Activated CD4-positive, alpha-beta T cell treated with anti-CD3 and anti-CD28 coated beads, Interleukin-2, amount 50 U/mL, for 1 hour (primary cell): Measurements from ENCODE around the gene CUL4A.
"Not testable (repeated sequence)": the region's sequence is repeated elsewhere in the genome, so short reads cannot be mapped to it uniquely, and the experiment has no call there.

Experiments
- DNase-seq: peaks from one replicate; pipeline ENCODE4 v3.0.0-alpha.2; 2020

The CUL4A gene

DNA sequence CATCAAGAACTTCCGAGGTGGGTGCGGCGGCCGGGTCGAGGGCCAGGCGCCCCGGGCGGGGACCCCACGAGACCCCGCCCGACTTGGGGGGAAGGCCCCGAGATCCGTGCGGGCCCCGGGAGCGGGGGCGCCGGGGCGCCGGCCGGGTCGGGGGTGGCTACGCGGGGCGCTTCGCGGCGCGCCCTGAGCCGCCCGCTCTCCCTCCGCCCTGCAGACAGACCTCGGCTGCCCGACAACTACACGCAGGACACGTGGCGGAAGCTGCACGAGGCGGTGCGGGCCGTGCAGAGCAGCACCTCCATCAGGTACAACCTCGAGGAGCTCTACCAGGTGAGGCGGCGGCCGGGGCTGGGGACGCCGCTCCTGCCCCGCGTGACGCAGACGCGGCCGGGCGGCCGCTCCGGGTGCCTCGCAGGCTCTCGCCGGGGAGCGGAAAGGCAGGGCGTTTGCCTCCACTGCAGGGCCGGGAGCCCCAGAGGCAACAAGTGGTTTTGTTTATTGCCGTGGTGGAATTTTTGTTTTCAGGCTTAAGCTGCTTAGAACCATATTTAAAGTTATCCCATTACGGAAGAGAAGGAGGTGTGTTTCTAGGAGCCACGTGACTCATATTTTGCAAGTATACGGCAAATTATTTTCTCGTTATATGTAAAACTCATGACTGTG, 477 bp downstream of the CUL4A start:
- DNase-seq = peak; percentile 73

GRCh38 chr13:113210833-113211232, 1.4 kb downstream of the CUL4A start:
- no peak for DNase-seq

- no peak for DNase-seq
Observed at GRCh38 chr13:113211774-113212173, 2.4 kb downstream of the CUL4A start.

DNA sequence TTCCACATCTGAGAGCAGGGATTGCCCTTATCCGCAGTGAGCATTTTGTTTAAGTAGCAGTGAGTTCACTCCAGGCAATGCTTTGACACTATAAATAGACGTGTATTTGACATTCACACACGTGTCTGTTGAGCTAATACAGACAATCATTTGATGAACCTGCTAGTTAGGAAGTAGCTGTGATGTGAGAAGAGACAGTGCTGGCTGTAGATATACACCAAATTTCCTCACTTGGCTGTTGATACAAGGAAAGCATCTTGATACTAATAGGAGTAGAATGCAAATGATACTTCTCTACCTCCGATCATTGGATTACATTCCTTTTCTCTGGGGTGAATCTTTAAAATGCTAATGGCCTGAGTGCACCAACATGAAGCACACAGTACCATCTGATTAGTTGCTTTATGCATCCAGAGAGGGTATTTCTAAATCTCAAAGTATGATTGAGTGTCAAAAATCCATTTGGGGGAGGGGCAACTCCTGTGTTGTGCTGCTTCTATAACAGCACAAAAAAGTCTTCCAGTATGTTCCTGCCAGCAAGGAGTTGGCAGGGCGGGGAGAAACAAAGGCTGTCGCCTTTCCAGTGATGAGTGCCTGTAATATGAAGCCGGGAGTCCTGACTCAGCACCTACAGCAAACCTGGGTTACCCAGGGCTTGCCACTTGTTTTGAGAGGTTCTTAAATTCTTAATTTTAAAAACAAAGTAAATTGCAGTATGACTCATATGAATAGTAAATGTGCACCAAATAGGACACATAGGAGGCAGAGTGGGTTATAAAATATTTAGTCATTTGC, 7.0 kb downstream of the CUL4A start:
- DNase-seq = no peak

- DNase-seq = no peak
Observed at GRCh38 chr13:113218586-113218985, 9.2 kb downstream of the CUL4A start.

GRCh38 chr13:113219256-113219940, 10.0 kb downstream of the CUL4A start:
- DNase-seq = no peak

GRCh38 chr13:113220141-113220598, 10.8 kb downstream of the CUL4A start:
- DNase-seq = no peak

DNA sequence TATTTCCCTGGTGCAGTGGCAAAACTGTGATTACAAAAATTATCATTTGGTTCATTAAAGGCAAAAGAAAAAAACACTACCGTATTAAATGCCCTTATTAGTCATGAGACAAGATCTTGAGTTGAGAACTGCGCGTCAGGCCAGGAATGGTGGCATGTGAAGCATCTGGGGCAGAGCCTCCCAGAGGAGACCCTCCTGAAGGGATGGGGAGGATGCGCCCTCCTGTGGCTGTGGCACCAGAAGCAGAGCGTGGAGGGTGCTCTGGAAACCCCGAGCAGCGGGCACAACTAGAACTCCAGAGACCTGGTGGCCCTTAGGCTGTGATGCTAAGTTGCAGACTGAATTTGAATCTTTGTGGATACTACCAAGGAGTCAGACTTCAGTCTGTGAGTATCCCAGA, 11.5 kb downstream of the CUL4A start:
- DNase-seq = peak; percentile 19

DNA sequence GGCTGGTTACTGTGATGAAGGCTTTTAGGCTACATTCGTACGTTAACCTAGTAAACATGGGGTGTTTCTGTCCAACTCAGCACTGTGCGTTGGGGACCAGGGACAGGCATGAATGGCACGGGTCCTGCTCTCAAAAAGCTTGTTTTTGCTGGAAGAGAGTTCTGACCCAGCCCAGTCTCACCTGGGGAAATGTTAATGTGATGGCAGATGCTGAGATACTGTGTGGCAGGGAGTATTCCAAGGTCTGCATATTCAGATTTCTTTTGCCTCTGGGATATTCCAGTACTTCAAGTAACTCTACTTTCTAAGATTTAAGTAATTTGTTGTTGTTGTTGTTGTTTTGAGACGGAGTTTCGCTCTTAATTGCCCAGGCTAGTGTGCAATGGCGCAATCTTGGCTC, 13.7 kb downstream of the CUL4A start:
- no peak for DNase-seq

DNA sequence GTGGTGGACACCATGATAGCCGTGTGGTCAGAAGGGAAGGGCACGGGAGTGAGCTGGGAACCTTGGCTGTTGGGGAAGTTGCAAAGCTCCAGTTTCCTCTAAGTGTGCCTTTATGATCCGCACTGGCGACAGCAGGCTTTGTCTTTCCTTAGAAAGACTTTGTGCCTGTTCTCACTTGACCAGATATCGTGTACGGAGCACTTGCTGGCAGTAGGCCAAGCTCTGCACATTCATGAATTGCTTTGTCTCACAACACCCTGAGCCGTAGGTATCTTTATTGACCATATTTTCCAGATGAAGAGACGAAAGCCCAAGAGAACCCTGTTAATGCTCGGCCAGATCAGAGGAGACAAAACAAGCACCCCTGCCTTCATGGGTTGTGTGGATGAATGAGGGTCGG, 15.1 kb downstream of the CUL4A start:
- no peak for DNase-seq

- no peak for DNase-seq
Observed at GRCh38 chr13:113225515-113225914, 16.1 kb downstream of the CUL4A start.

DNA sequence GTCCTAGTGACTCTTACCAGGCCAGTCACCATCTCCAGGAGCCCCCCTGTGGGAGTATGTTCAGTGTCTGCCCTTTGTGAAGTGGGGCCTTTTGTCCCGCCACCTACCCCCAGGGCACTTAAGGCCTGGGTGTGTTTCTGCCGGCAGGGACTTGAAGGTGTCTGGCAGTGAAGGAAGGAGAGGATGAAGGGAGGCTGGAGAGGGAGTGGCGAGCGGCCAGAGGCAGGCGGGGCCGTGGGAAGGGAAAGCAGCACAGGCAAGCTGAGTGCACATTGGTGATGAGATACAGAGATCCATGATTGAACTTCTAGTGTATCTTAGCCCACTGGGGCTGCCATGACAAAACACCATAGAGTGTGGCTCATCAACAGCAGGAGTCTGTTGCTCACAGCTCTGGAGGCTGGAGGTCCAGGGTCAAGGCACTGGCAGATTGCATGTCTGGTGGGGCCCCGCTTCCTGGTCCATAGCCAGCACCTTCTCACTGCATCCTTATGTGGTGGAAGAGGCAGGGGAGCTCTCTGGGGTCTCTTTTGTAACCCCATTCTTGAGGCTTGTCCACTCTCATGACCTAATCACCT, 17.5 kb downstream of the CUL4A start:
- DNase-seq = no peak

- DNase-seq = no peak
Observed at GRCh38 chr13:113229161-113229560, 19.7 kb downstream of the CUL4A start.

- no peak for DNase-seq
Observed at GRCh38 chr13:113229791-113230190, 20.4 kb downstream of the CUL4A start.

DNA sequence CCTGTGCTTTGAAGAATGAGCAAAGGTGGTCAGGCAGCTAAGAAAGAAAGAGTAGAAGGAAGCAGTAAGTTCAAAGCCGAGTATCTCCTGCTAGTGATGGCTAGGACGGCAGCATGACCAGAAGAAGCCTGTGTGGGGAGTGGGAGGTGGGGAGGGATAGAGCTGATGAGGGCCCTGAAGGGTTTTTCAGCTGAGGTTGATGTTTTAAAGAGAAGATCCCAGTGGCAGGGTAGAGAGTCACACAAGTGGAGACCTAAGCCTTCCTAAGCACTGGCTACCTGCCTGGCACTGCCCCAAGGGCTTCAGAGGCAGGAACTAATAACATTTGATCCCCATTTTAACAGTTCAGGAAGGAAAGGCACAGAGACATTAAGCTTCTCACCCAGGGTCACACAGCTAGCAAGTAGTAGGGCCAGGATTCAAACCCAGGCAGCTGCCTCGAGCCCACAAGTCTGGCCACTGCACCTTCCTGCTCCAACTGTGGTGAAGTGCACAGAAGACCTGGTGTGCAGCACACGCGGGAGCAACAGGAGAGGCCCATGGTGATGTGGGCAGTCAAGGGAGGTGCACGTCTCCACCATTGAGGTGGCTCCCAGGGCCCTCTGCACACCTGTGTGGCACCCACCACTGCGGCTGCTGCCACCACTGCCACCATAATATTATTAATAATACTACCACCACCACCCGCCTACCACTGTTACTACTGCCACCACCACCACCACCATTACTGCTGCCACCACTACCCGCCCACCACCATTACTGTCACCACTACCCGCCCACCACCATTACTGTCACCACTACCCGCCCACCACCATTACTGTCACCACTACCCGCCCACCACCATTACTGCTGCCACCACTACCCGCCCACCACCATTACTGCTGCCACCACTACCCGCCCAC, 22.1 kb downstream of the CUL4A start:
- DNase-seq = no peak

- DNase-seq = no peak
Observed at GRCh38 chr13:113232208-113233003, 23.0 kb downstream of the CUL4A start.

DNA sequence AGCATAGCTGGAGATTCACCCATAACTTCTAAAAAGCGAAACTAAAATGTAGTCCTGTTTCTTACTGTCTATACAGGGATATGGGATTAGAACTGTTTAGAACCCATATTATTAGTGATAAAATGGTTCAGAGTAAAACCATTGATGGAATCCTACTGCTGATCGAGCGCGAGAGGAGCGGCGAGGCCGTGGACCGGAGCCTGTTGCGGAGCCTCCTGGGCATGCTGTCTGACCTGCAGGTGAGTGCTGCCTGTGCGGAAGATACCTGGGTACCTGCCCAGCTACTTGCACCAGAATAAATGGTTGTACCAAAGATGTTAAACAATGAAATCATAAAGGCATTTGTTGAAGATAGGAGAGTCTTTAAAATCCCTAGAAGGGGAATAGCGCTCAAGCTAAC, 23.7 kb downstream of the CUL4A start:
- no peak for DNase-seq

GRCh38 chr13:113238536-113238935, 29.1 kb downstream of the CUL4A start:
- no peak for DNase-seq

DNA sequence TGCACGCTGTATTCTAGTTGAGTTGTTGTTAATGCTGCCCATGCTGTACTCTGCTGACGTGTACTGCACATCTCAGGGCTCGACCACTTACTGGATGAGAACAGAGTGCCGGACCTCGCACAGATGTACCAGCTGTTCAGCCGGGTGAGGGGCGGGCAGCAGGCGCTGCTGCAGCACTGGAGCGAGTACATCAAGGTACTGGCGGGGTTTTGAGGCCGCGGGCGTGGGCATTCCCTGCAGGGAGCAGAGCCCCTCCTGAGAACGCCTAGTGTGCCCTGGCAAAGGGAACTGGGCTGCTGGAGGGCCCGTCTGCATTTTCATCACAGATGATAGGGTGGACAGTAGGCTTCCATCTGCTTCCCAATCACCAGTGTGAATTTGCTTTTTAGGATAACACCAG, 29.9 kb downstream of the CUL4A start:
- no peak for DNase-seq

GRCh38 chr13:113239986-113240385, 30.6 kb downstream of the CUL4A start:
- DNase-seq = no peak

GRCh38 chr13:113241623-113242022, 32.2 kb downstream of the CUL4A start:
- DNase-seq = not testable (repeated sequence)

- no peak for DNase-seq
Observed at GRCh38 chr13:113243847-113244246, 34.4 kb downstream of the CUL4A start.
